IMR-90 (cell line): Measurements from ENCODE around the gene NF1. TPM values are rescaled to one million over a fixed set of nuclear protein-coding genes. Genes with fewer than 3 reads are reported as not detected.

Experiments used
- ATAC-seq: fragments of 200-7000 bp; cut with Tn5 transposase; 2 replicates; pipeline ENCODE4 v1.9.1; 2020; ENCODE audit warnings: low read depth, mild to moderate bottlenecking, moderate library complexity
- BruUV-seq: library from RNA; stranded (reverse); fragments of 400-500 nt; replicated peaks from 2 replicates; lab custom pipeline; 2021; lab: Mats Ljungman, UMichigan
- CTCF ChIA-PET: fragments of 300-600 bp; formaldehyde crosslinking; extraction: SDS; loops from one replicate; lab custom pipeline; 2021; ENCODE audit warnings: antibody characterized with exemption; lab: Yijun Ruan, JAX
- POLR2A ChIA-PET: fragments of 300-600 bp; sonication (Branson Sonifier 250); formaldehyde crosslinking; loops from one replicate; lab custom pipeline; 2022; ENCODE audit warnings: antibody characterized with exemption; ENCODE audit not compliant: unreplicated experiment; lab: Charles Lee
- DNase-seq: peaks from one replicate; pipeline ENCODE4 v3.0.0; 2013
- H2AFZ ChIP-seq: replicated peaks from 2 replicates; pipeline ENCODE3; 2013; ENCODE audit warnings: low read length, mild to moderate bottlenecking; ENCODE audit not compliant: poor library complexity
- H2AK5ac ChIP-seq: 2 replicates; pipeline ENCODE4 v1.6.1; 2013; ENCODE audit warnings: low read depth, low read length, inconsistent platforms
- H2AK9ac ChIP-seq: replicated peaks from 2 replicates; pipeline ENCODE3; 2013; ENCODE audit warnings: mild to moderate bottlenecking, low read depth, low read length, moderate library complexity; ENCODE audit not compliant: poor library complexity
- H2BK120ac ChIP-seq: 2 replicates; pipeline ENCODE4 v1.6.1; 2013; ENCODE audit warnings: low read depth, low read length, inconsistent platforms
- H2BK15ac ChIP-seq: 3 replicates; pipeline ENCODE4 v1.6.1; 2013; ENCODE audit warnings: low read depth, low read length, inconsistent platforms
- H2BK20ac ChIP-seq: 2 replicates; pipeline ENCODE4 v1.6.1; 2013; ENCODE audit warnings: low read depth, mild to moderate bottlenecking, inconsistent platforms, low read length, moderate library complexity
- H2BK5ac ChIP-seq: 2 replicates; pipeline ENCODE4 v1.6.1; 2013; ENCODE audit warnings: mild to moderate bottlenecking, low read depth, low read length, inconsistent platforms; ENCODE audit not compliant: poor library complexity, severe bottlenecking
- H3K14ac ChIP-seq: replicated peaks from 2 replicates; pipeline ENCODE4 v1.6.1; 2013; ENCODE audit warnings: low read depth, low read length, inconsistent platforms
- H3K18ac ChIP-seq: 2 replicates; pipeline ENCODE4 v1.6.1; 2013; ENCODE audit warnings: low read depth, low read length, control low read depth
- H3K23ac ChIP-seq: 2 replicates; pipeline ENCODE4 v1.6.1; 2013; ENCODE audit warnings: low read depth, low read length, inconsistent platforms
- H3K27ac ChIP-seq: 2 replicates; pipeline ENCODE4 v1.5.1; 2013; ENCODE audit warnings: mild to moderate bottlenecking, control low read depth, low read length; ENCODE audit not compliant: insufficient read depth
- H3K27me3 ChIP-seq: 2 replicates; pipeline ENCODE4 v1.6.1; 2013; ENCODE audit warnings: low read length; ENCODE audit not compliant: control insufficient read depth, insufficient read depth
- H3K36me3 ChIP-seq: 2 replicates; pipeline ENCODE4 v1.6.1; 2013; ENCODE audit warnings: low read length, mixed read lengths; ENCODE audit not compliant: control insufficient read depth, insufficient read depth
- H3K4ac ChIP-seq: 2 replicates; pipeline ENCODE4 v1.6.1; 2013; ENCODE audit warnings: low read depth, low read length, inconsistent platforms
- H3K4me1 ChIP-seq: 2 replicates; pipeline ENCODE4 v1.6.1; 2013; ENCODE audit warnings: low read length, mixed read lengths; ENCODE audit not compliant: control insufficient read depth, insufficient read depth
- H3K4me2 ChIP-seq: 2 replicates; pipeline ENCODE4 v1.6.1; 2013; ENCODE audit warnings: low read depth, mild to moderate bottlenecking, control low read depth, low read length, moderate library complexity
- H3K4me3 ChIP-seq: 2 replicates; pipeline ENCODE4 v1.5.1; 2013; ENCODE audit warnings: low read depth, mild to moderate bottlenecking, control low read depth, low read length, moderate library complexity; ENCODE audit not compliant: insufficient read depth
- H3K56ac ChIP-seq: 2 replicates; pipeline ENCODE4 v1.6.1; 2013; ENCODE audit warnings: low read length, inconsistent platforms; ENCODE audit not compliant: insufficient read depth; ENCODE audit errors: extremely low read depth
- H3K79me1 ChIP-seq, 2 experiments: 2 replicates each; pipeline ENCODE4 v1.6.1; 2013; ENCODE audit warnings: low read length in 2 of 2, inconsistent platforms in 1 of 2, low read depth in 1 of 2
- H3K9ac ChIP-seq: 2 replicates; pipeline ENCODE4 v1.6.1; 2013; ENCODE audit warnings: low read depth, low read length, control low read depth
- H3K9me1 ChIP-seq: 2 replicates; pipeline ENCODE4 v1.6.1; 2013; ENCODE audit warnings: low read length, inconsistent platforms; ENCODE audit not compliant: insufficient read depth
- H3K9me3 ChIP-seq: 2 replicates; pipeline ENCODE4 v1.6.1; 2013; ENCODE audit warnings: low read length; ENCODE audit not compliant: control insufficient read depth, insufficient read depth
- H4K20me1 ChIP-seq: 2 replicates; pipeline ENCODE4 v1.6.1; 2013; ENCODE audit warnings: low read length, inconsistent platforms; ENCODE audit not compliant: insufficient read depth
- H4K5ac ChIP-seq: 2 replicates; pipeline ENCODE4 v1.6.1; 2013; ENCODE audit warnings: mild to moderate bottlenecking, low read depth, low read length, control low read depth
- H4K8ac ChIP-seq, 2 experiments: 2 replicates each; pipeline ENCODE4 v1.6.1; 2013; ENCODE audit warnings: low read depth in 2 of 2, low read length in 2 of 2, control low read depth in 1 of 2, inconsistent platforms in 1 of 2
- H4K91ac ChIP-seq: 2 replicates; pipeline ENCODE4 v1.6.1; 2013; ENCODE audit warnings: low read depth, low read length, inconsistent platforms; ENCODE audit not compliant: insufficient read depth
- CEBPB ChIP-seq: IDR thresholded peaks from 2 replicates; pipeline ENCODE4 v1.6.1; 2012; ENCODE audit warnings: low read depth, low read length, improper control_type of control experiment
- WGBS, 2 experiments: methylation state at CpG; one replicate each; pipeline versions ENCODE4 v1.1.5 to v1.1.7; 2013; ENCODE audit warnings: missing lambda C conversion rate in 2 of 2; ENCODE audit not compliant: insufficient read length in 1 of 2; ENCODE audit errors: extremely low coverage in 2 of 2; 5-methylcytosine and 5-hydroxymethylcytosine counted together
- dilution Hi-C: fragments of 300-500 bp; cut with HindIII; formaldehyde crosslinking; loops from one replicate; pipeline ENCODE4 v1.14.3; 2018; ENCODE audit warnings: low sequenced_read_pairs; ENCODE audit not compliant: unreplicated experiment
- in situ Hi-C: fragments of 300-500 bp; cut with MboI; formaldehyde crosslinking; loops from 3 replicates; pipeline ENCODE4 v1.14.3; 2019; ENCODE audit warnings: low sequenced_read_pairs, inconsistent platforms, mixed read lengths
- intact Hi-C: fragments of 100-400 bp; cut with micrococcal nuclease; formaldehyde crosslinking; loops from 2 replicates; pipeline ENCODE4 v1.10.0; 2022
- polyA plus RNA-seq, 3 experiments: library from polyadenylated mRNA; depleted of rRNA; stranded (reverse); fragments of >200 nt; gene quantifications; 2 replicates each; pipeline ENCODE4 v1.2.3, GENCODE V29; 2012; ENCODE audit warnings: low replicate concordance in 1 of 3
- total RNA-seq: library from RNA; depleted of rRNA; stranded (reverse); fragments of >200 nt; gene quantifications from 2 replicates; pipeline ENCODE4 v1.2.3, GENCODE V29; 2012

Gene NF1
- total and polyA plus RNA-seq, 2 of the 4 experiments (the other 2 are of a cell fraction): 17.9 to 48.6 TPM

DNA sequence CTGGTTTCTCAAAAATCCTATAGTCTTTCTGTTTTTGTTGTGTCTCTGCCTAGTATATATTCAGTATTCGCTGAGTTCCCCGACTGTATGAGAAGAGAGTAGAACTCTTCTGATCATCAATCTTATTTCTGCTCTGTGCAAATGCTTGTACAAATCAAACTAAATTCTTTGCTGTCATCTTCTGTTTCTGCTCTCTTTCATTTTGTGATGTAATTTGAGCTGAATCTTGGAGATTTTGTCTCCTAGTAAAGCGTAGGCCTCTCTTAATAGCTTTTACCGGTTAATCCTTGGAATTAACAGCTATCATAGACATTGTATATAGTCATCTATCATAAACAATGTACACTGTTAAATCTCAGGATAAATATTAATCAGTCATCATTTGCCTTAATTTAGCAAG lies 140.3 kb downstream of the NF1 start:
- Histone ChIP-seq H2AFZ (no peak overlapping the region), H3K79me1 (peaks cover 0 to 5% of the 10 kb centered on the region in 2 experiments; a peak in 2 of 4 replicates), H3K4me1 (no peaks in the 10 kb centered on the region), H4K8ac (no peak overlapping the region), H3K4me2 (no peak overlapping the region), H3K4ac (no peak overlapping the region), H2BK120ac (no peak overlapping the region), H3K14ac (no peak overlapping the region), H2BK20ac (no peak overlapping the region), H3K27me3 (no peaks in the 10 kb centered on the region), H2BK5ac (no peak overlapping the region), H4K91ac (no peak overlapping the region), H2BK15ac (no peak overlapping the region), H2AK5ac (no peak overlapping the region), H4K20me1 (no peaks in the 10 kb centered on the region), H3K18ac (no peak overlapping the region), H3K27ac (no peak overlapping the region), H2AK9ac (no peak overlapping the region), H3K9me3 (no peaks in the 10 kb centered on the region), H4K5ac (no peak overlapping the region), H3K56ac (no peak overlapping the region), H3K36me3 (peaks cover 22% of the 10 kb centered on the region), H3K9me1 (no peaks in the 10 kb centered on the region), H3K9ac (no peak overlapping the region), H3K23ac (no peak overlapping the region), H3K4me3 (no peak overlapping the region)
- ChIA-PET CTCF (interaction anchor here (0.7 to 0.9 kb wide), 3 partner anchors 11 to 817 kb away, joined by 3 to 8 read pairs (median 3); no protein-coding TSS in a partner anchor), POLR2A (no interaction called here)
- in situ Hi-C loops: no loop called here
- no peak for DNase-seq
- BruUV-seq: no TSS peak
- dilution Hi-C loops: no loop called here
- intact Hi-C loops: no loop called here
- ATAC-seq: no peak
- no peak for TF ChIP-seq CEBPB
- WGBS, 2 experiments: no CpG with 5 or more reads among the region's 4 CpGs
